Type B pancreatic cell (in vitro differentiated cells): ENCODE results near the gene DIO1. TPM values are rescaled to one million over a fixed set of nuclear protein-coding genes. Genes with fewer than 3 reads are reported as not detected.

Experiments
- DNase-seq: peaks from one replicate; pipeline ENCODE4 v3.0.0; 2021; ENCODE audit warnings: mixed read lengths; ENCODE audit not compliant: unreplicated experiment; ENCODE audit errors: extremely low spot score
- H3K27ac Mint-ChIP-seq: 2 replicates; pipeline ENCODE4 v1.8.0; 2021; ENCODE audit warnings: mild to moderate bottlenecking, mixed read lengths
- H3K27me3 Mint-ChIP-seq: 2 replicates; pipeline ENCODE4 v1.8.0; 2021; ENCODE audit warnings: mixed read lengths
- H3K36me3 Mint-ChIP-seq: 2 replicates; pipeline ENCODE4 v1.8.0; 2021; ENCODE audit warnings: mixed read lengths
- H3K4me1 Mint-ChIP-seq: one replicate; pipeline ENCODE4 v1.8.0; 2021; ENCODE audit warnings: mixed read lengths; ENCODE audit not compliant: unreplicated experiment
- H3K4me3 Mint-ChIP-seq: 2 replicates; pipeline ENCODE4 v1.8.0; 2021; ENCODE audit warnings: mild to moderate bottlenecking, mixed read lengths
- H3K9me3 Mint-ChIP-seq: 2 replicates; pipeline ENCODE4 v1.8.0; 2021; ENCODE audit warnings: mixed read lengths
- CTCF ChIP-seq: fragments of 200-600 bp; sonication (generic); conservative IDR thresholded peaks from 2 replicates; pipeline ENCODE4 v1.5.0; 2021; ENCODE audit warnings: antibody characterized with exemption, mild to moderate bottlenecking
- total RNA-seq: library from RNA; stranded (reverse); gene quantifications from 2 replicates; pipeline ENCODE4 v1.2.1, GENCODE V29; 2021; ENCODE audit warnings: low replicate concordance

Gene DIO1
- total RNA-seq, 1 donor from 2014 or later, result 6.0 TPM

- Mint-ChIP-seq H3K36me3 (peaks cover 31% of the 10 kb centered on the region), H3K27ac (no peak overlapping the region), H3K4me1 (peaks cover 2% of the 10 kb centered on the region), H3K4me3 (no peak overlapping the region), H3K9me3 (no peaks in the 10 kb centered on the region), H3K27me3 (no peaks in the 10 kb centered on the region)
- DNase-seq, result no peak
- no peak for TF ChIP-seq CTCF
Measured at GRCh38 chr1:53934170-53934765, 40.3 kb downstream of the DIO1 start.

DNA sequence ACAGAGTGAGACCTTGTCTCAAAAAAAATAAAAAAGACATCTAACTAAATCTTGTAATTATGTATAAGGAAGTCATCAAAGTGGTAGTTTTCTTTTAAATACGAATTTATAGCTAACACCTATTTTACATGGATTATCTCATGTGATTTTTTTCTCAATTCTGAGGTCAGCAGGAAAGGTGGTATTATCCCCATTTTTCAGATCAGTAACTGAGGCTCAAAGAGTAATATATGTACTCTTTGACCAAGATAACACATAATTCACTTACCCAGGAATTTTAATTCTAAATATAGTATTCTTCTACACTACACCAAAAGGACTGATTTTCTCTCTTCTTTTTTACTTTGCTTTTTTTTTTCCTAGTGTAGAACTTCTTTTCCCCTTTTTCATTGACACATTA, 42.4 kb downstream of the DIO1 start:
- Mint-ChIP-seq H3K36me3 (peaks cover 38% of the 10 kb centered on the region), H3K27me3 (no peaks in the 10 kb centered on the region), H3K4me1 (peaks cover 4% of the 10 kb centered on the region), H3K27ac (no peak overlapping the region), H3K4me3 (no peak overlapping the region), H3K9me3 (no peaks in the 10 kb centered on the region)
- no peak for TF ChIP-seq CTCF
- no peak for DNase-seq

DNA sequence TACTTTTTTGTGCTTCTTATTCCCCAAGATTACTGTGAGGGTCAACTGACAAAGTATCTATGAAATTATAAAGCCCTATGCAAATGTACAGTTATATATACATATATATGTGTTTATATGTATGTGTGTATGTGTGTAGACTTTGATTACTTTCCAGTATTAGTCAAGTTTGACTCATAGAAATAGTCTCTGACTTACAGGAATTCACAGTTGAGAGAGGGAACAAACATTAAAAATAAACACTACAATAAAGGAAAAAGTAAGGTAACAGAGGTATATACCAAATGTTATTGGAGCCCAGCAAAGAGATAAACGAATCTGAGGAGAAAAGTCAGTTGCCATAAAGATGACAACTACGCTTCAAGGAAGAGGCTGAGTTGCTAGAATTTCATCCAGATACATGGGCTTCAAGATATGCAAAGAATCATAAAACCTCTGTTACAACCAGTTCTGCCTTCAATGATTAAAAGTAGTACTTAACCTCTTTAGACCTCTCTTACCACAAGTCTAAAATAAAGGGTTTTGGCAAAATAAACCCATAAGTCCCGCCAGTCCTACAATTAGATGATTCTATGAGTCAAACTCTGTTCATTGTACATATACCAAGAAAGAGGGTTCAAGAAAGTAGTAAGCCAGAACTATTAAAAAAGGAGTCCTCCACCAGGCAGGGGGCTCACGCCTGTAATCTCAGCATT, 44.3 kb downstream of the DIO1 start:
- Mint-ChIP-seq H3K4me1 (peaks cover 5% of the 10 kb centered on the region), H3K36me3 (peaks cover 36% of the 10 kb centered on the region), H3K4me3 (no peak overlapping the region), H3K27ac (no peak overlapping the region), H3K9me3 (no peaks in the 10 kb centered on the region), H3K27me3 (no peaks in the 10 kb centered on the region)
- no peak for DNase-seq
- TF ChIP-seq CTCF, result no peak

DNA sequence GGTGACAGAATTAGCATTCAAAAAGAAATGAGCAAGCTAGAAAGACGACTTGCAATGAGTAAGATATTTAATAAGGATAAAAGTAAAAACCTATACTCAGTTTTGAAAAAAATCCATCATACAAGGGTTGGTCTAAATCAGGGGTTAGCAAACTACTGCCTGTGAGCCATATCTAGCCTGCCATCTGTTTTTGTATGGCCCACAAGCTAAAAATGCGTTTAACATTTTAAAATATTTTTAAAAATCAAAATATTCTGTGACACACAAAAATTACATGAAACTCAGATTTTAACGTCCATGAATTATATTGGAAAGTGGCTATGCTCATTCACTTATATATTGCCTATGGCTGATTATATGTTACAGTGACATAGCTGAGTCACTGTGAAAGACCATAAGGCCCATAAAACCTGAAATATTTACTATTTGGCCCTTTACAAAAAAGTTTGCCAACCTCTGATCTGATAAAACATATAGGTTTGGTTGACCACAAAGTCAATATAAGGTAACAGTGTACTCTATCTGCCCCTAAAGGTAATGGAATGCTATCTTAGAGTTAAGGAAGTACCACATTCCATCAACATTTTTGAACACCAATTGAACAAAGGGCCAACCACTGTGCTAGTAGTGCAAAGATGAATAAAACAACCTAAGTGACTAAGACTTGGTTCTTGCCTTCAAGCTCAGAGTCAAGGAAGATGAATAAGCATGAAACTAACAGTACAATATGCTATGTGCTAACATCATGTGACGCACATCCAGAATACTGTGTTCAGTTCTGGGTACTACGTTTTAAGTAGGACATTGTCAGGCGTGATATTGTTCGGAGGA, 48.4 kb downstream of the DIO1 start:
- no peak for DNase-seq
- Mint-ChIP-seq H3K27ac (peak overlapping the region; percentile 20), H3K4me1 (peaks cover 25% of the 10 kb centered on the region), H3K27me3 (no peaks in the 10 kb centered on the region), H3K9me3 (no peaks in the 10 kb centered on the region), H3K36me3 (peaks cover 21% of the 10 kb centered on the region), H3K4me3 (peak overlapping the region; percentile 10)
- no peak for TF ChIP-seq CTCF

- Mint-ChIP-seq H3K9me3 (no peaks in the 10 kb centered on the region), H3K27me3 (no peaks in the 10 kb centered on the region), H3K27ac (peak overlapping the region; percentile 50), H3K4me3 (peak overlapping the region; percentile 72), H3K4me1 (peaks cover 33% of the 10 kb centered on the region), H3K36me3 (peaks cover 21% of the 10 kb centered on the region)
- TF ChIP-seq CTCF, result no peak
- DNase-seq, result no peak
Measured at GRCh38 chr1:53943090-53943489, 49.1 kb downstream of the DIO1 start.
